ENCODE data around the gene SLC2A13.
"Not testable (repeated sequence)": the region's sequence is repeated elsewhere in the genome, so short reads cannot be mapped to it uniquely, and the experiment has no call there.

Gene SLC2A13

GRCh38 chr12:39923364-39923763 lies 182.5 kb downstream of the SLC2A13 start:
- DNase-seq (ENCODE audit: low spot score) = no peak

GRCh38 chr12:39922598-39922997 lies 183.3 kb downstream of the SLC2A13 start:
- not testable (repeated sequence) for DNase-seq (ENCODE audit: low spot score)

GRCh38 chr12:39920647-39921046 lies 185.2 kb downstream of the SLC2A13 start:
- no peak for DNase-seq (ENCODE audit: low spot score)

GRCh38 chr12:39920222-39920621 lies 185.7 kb downstream of the SLC2A13 start:
- no peak for DNase-seq (ENCODE audit: low spot score)

- no peak for DNase-seq (ENCODE audit: low spot score)
Observed at GRCh38 chr12:39919790-39920189, 186.1 kb downstream of the SLC2A13 start.

- no peak for DNase-seq (ENCODE audit: low spot score)
Observed at GRCh38 chr12:39915249-39915648, 190.6 kb downstream of the SLC2A13 start.

- DNase-seq (ENCODE audit: low spot score) = no peak
Observed at GRCh38 chr12:39912211-39912980, 193.5 kb downstream of the SLC2A13 start.

- no peak for DNase-seq (ENCODE audit: low spot score)
Observed at GRCh38 chr12:39906237-39906636, 199.6 kb downstream of the SLC2A13 start.

GRCh38 chr12:39905152-39905551 lies 200.7 kb downstream of the SLC2A13 start:
- no peak for DNase-seq (ENCODE audit: low spot score)

- DNase-seq (ENCODE audit: low spot score) = no peak
Observed at GRCh38 chr12:39902821-39903220, 203.1 kb downstream of the SLC2A13 start.

GRCh38 chr12:39897315-39897714 lies 208.6 kb downstream of the SLC2A13 start:
- DNase-seq (ENCODE audit: low spot score) = no peak

- not testable (repeated sequence) for DNase-seq (ENCODE audit: low spot score)
Observed at GRCh38 chr12:39893388-39893787, 212.5 kb downstream of the SLC2A13 start.

GRCh38 chr12:39892146-39892545 lies 213.7 kb downstream of the SLC2A13 start:
- DNase-seq (ENCODE audit: low spot score) = no peak

GRCh38 chr12:39887856-39888255 lies 218.0 kb downstream of the SLC2A13 start:
- no peak for DNase-seq (ENCODE audit: low spot score)

- DNase-seq (ENCODE audit: low spot score) = no peak
Observed at GRCh38 chr12:39886106-39886505, 219.8 kb downstream of the SLC2A13 start.

- DNase-seq (ENCODE audit: low spot score) = no peak
Observed at GRCh38 chr12:39884616-39885125, 221.2 kb downstream of the SLC2A13 start.

- DNase-seq (ENCODE audit: low spot score) = no peak
Observed at GRCh38 chr12:39883411-39883810, 222.5 kb downstream of the SLC2A13 start.

- no peak for DNase-seq (ENCODE audit: low spot score)
Observed at GRCh38 chr12:39878753-39879152, 227.1 kb downstream of the SLC2A13 start.

GRCh38 chr12:39875721-39876120 lies 230.2 kb downstream of the SLC2A13 start:
- DNase-seq (ENCODE audit: low spot score) = no peak

GRCh38 chr12:39874785-39875184 lies 231.1 kb downstream of the SLC2A13 start:
- no peak for DNase-seq (ENCODE audit: low spot score)

- no peak for DNase-seq (ENCODE audit: low spot score)
Observed at GRCh38 chr12:39873065-39873464, 232.8 kb downstream of the SLC2A13 start.

- DNase-seq (ENCODE audit: low spot score) = no peak
Observed at GRCh38 chr12:39872425-39872824, 233.5 kb downstream of the SLC2A13 start.

GRCh38 chr12:39868328-39868725 lies 237.6 kb downstream of the SLC2A13 start:
- DNase-seq (ENCODE audit: low spot score) = no peak

All from hepatic stellate cell (primary cell).